Activated CD4-positive, alpha-beta T cell treated with anti-CD3 and anti-CD28 coated beads for 36 hours (primary cell): ENCODE data around the gene ARHGDIG. TPM values are rescaled to one million over a fixed set of nuclear protein-coding genes. Genes with fewer than 3 reads are reported as not detected.
A peak's percentile ranks its signal among the peaks of the same experiment; 100 is the strongest.
"Not testable (repeated sequence)": the region's sequence is repeated elsewhere in the genome, so short reads cannot be mapped to it uniquely, and the experiment has no call there.

Experiments
- ATAC-seq: fragments of 200-7000 bp; cut with Tn5 transposase; one replicate; pipeline ENCODE4 v1.10.0; 2021; ENCODE audit warnings: mild to moderate bottlenecking, moderate library complexity
- CTCF ChIA-PET: fragments of 350-600 bp; sonication (Branson Sonifier 250); formaldehyde crosslinking; loops from one replicate; lab custom pipeline; 2021; ENCODE audit warnings: antibody characterized with exemption; lab: Charles Lee
- POLR2A ChIA-PET: fragments of 350-600 bp; sonication (Branson Sonifier 250); formaldehyde crosslinking; loops from one replicate; lab custom pipeline; 2021; ENCODE audit warnings: antibody characterized with exemption, inconsistent platforms; lab: Charles Lee
- DNase-seq: peaks from one replicate; pipeline ENCODE4 v3.0.0-alpha.2; 2020
- H3K27ac Mint-ChIP-seq: one replicate; pipeline ENCODE4 v1.8.0; 2021; ENCODE audit warnings: mixed read lengths
- H3K27me3 Mint-ChIP-seq: one replicate; pipeline ENCODE4 v1.8.0; 2021; ENCODE audit warnings: mixed read lengths
- H3K36me3 Mint-ChIP-seq: one replicate; pipeline ENCODE4 v1.8.0; 2021; ENCODE audit warnings: low read depth, mixed read lengths
- H3K4me1 Mint-ChIP-seq: one replicate; pipeline ENCODE4 v1.8.0; 2021; ENCODE audit warnings: mixed read lengths
- H3K4me3 Mint-ChIP-seq: one replicate; pipeline ENCODE4 v1.8.0; 2021; ENCODE audit warnings: mild to moderate bottlenecking, moderate library complexity, mixed read lengths
- H3K9me3 Mint-ChIP-seq: one replicate; pipeline ENCODE4 v1.8.0; 2021; ENCODE audit warnings: low read depth, mixed read lengths
- intact Hi-C, 2 experiments: fragments of 100-400 bp; cut with DNase I in 1 of 2; cut with micrococcal nuclease in 1 of 2; formaldehyde crosslinking; loops; one replicate each; pipeline versions ENCODE4 v1.14.2 to v1.15.1; 2022 to 2024; cut with DNase I, micrococcal nuclease
- total RNA-seq, 2 experiments: library from RNA; stranded (reverse); gene quantifications; one replicate each; pipeline ENCODE4 v1.2.3, GENCODE V29; 2021

The ARHGDIG gene
- total RNA-seq, 2 experiments from 2014 or later = not detected

GRCh38 chr16:322476-323143 is 42.2 kb downstream of the ARHGDIG start:
- ChIA-PET CTCF (interaction anchor here (0.7 kb wide), 1 partner anchor 215 kb away, joined by 3 read pairs; no protein-coding TSS in a partner anchor), POLR2A (no interaction called here)
- ATAC-seq = no peak
- intact Hi-C loops = no loop called here
- H3K27ac Mint-ChIP-seq = no peak overlapping the region
- no peak overlapping the region for H3K4me3 Mint-ChIP-seq
- no peaks in the 10 kb centered on the region for H3K27me3 Mint-ChIP-seq
- no peak for DNase-seq
- H3K4me1 Mint-ChIP-seq = peaks cover 56% of the 10 kb centered on the region
- H3K36me3 Mint-ChIP-seq = peaks cover 7% of the 10 kb centered on the region
- H3K9me3 Mint-ChIP-seq = no peaks in the 10 kb centered on the region

DNA sequence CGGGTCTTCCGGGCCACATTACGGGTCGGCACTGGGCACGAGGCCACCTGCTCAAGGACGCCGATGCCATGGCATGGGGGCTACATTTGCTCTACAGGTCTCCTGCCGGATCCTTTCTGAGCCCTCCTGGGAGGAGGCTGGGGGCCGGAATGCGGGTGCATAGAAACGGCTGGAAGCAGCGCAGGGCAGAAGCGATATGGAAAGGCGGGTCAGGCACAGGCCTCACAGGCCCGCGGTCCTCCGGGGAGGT is 43.7 kb downstream of the ARHGDIG start:
- intact Hi-C loops = loop anchor here in 1 of 2 experiments (2.0 kb wide), 1 partner anchor 29 kb away; the partner anchor contains the start of gene AXIN1
- H3K27ac Mint-ChIP-seq = no peak overlapping the region
- H3K4me1 Mint-ChIP-seq = peaks cover 48% of the 10 kb centered on the region
- no peaks in the 10 kb centered on the region for H3K27me3 Mint-ChIP-seq
- H3K4me3 Mint-ChIP-seq = peak overlapping the region; percentile 49
- H3K9me3 Mint-ChIP-seq = no peaks in the 10 kb centered on the region
- ATAC-seq = no peak
- ChIA-PET POLR2A (no interaction called here), CTCF (interaction anchor here (0.7 to 0.9 kb wide), 2 partner anchors 12 to 258 kb away, joined by 4 read pairs; no protein-coding TSS in a partner anchor)
- DNase-seq = no peak
- peaks cover 4% of the 10 kb centered on the region for H3K36me3 Mint-ChIP-seq

DNA sequence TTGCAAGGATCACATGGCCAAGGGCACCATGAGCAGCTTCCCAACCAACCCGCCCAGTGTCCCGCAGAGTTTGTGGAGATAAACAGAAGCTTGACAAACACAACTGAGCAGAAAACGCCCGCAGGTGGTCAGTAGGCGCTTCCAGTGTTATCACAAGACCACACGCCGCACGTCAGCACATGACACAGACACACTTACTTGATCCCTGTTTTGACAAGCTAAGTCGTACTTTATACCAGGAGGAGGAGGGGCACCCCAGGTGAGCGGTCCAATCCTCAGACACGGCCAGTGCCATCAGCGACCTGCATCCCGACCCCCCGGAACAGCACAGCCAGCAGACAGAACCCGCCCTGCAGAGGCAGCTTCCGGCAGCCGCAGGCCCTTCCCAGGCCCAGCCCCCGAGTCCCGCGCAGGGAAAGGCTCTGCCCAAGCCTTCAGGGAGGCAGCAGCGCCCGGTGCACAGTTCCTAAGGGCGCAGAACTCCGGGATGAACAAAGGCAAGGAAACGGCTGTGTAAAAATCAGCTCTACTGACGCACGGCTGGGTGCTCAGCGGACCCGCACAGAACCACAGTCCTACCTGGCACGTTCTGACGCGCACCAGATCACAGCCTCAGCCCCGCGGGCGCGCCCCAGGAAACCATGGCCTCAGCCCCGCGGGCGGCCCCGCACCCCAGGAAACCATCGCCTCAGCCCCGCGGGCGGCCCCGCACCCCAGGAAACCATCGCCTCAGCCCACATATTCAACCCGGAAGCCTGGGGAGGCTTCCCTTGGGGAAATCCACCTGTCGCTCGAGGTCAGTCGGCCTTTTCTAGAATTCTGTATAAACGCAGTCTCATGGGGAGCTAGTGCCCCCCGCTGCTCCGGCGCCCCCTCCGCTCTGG is 44.3 kb downstream of the ARHGDIG start:
- POLR2A ChIA-PET = no interaction called here
- peak overlapping the region; percentile 49 for H3K4me3 Mint-ChIP-seq
- peak overlapping the region; percentile 51 for H3K27ac Mint-ChIP-seq
- peak; percentile 63 for ATAC-seq
- intact Hi-C loops = loop anchor here in 1 of 2 experiments (2.0 kb wide), 1 partner anchor 28 kb away; the partner anchor contains the start of gene AXIN1
- peak; percentile 73 for DNase-seq
- peaks cover 46% of the 10 kb centered on the region for H3K4me1 Mint-ChIP-seq
- H3K36me3 Mint-ChIP-seq = peaks cover 2% of the 10 kb centered on the region
- H3K9me3 Mint-ChIP-seq = no peaks in the 10 kb centered on the region
- CTCF ChIA-PET = interaction anchor here (0.7 to 1.3 kb wide), 4 partner anchors 11 to 259 kb away, joined by 3 to 4 read pairs (median 4); no protein-coding TSS in a partner anchor
- no peaks in the 10 kb centered on the region for H3K27me3 Mint-ChIP-seq

GRCh38 chr16:325375-326145 is 45.2 kb downstream of the ARHGDIG start:
- H3K36me3 Mint-ChIP-seq = peaks cover 7% of the 10 kb centered on the region
- intact Hi-C loops = loop anchor here in 1 of 2 experiments (2.0 kb wide), 1 partner anchor 27 kb away; the partner anchor contains the start of gene AXIN1
- peak overlapping the region; percentile 42 for H3K27ac Mint-ChIP-seq
- H3K4me1 Mint-ChIP-seq = peaks cover 44% of the 10 kb centered on the region
- ATAC-seq (no peak), DNase-seq (no peak)
- H3K9me3 Mint-ChIP-seq = no peaks in the 10 kb centered on the region
- ChIA-PET POLR2A (no interaction called here), CTCF (interaction anchor here (0.7 to 1.3 kb wide), 3 partner anchors 23 to 221 kb away, joined by 3 read pairs; no protein-coding TSS in a partner anchor)
- no peaks in the 10 kb centered on the region for H3K27me3 Mint-ChIP-seq
- peak overlapping the region; percentile 49 for H3K4me3 Mint-ChIP-seq

GRCh38 chr16:330741-331140 is 50.4 kb downstream of the ARHGDIG start:
- Mint-ChIP-seq H3K36me3 (peaks cover 7% of the 10 kb centered on the region), H3K4me3 (no peak overlapping the region), H3K9me3 (no peaks in the 10 kb centered on the region), H3K27me3 (no peaks in the 10 kb centered on the region), H3K4me1 (peaks cover 53% of the 10 kb centered on the region), H3K27ac (no peak overlapping the region)
- no peak for DNase-seq
- CTCF ChIA-PET = no interaction called here
- intact Hi-C loops = no loop called here
- no peak for ATAC-seq
- POLR2A ChIA-PET = no interaction called here

DNA sequence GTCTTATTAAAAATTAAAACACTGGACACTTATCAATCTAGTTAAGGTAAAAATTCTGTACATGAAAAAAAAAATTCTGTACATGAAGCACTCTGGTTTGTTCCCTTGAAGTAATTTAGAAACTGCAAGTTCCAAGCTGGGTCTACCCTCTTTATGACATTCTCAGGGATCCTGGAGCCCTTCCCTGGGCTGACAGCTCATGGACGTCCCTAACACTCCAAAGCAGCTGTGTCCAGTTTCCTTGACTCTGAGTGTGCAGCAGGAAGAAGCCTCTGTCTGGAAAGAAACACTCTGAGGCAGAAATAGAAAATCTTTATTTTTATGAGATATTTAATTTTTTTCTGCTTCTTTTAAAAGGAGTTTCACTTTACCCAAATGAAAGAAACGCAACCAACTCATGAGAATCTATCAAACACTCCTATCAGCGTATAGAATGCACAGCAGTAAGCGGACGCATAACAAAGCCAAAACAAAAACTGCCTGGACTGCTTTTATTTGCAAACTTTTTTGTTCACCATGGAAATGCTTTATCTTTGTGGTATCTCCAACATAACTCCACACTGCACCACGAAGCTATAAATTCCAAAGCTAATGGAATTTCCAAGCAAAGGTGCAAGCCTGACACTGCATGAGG is 50.9 kb downstream of the ARHGDIG start:
- intact Hi-C loops = not testable (repeated sequence)
- POLR2A ChIA-PET = interaction anchor here (0.6 to 0.7 kb wide), 2 partner anchors 54 to 240 kb away, joined by 4 read pairs; no protein-coding TSS in a partner anchor

More for the DNA sequence above, 50.9 kb downstream of the ARHGDIG start:
- H3K9me3 Mint-ChIP-seq, H3K27me3 Mint-ChIP-seq, DNase-seq, CTCF ChIA-PET, H3K4me3 Mint-ChIP-seq, H3K27ac Mint-ChIP-seq, H3K36me3 Mint-ChIP-seq, ATAC-seq: not testable (repeated sequence)
- peaks cover 54% of the 10 kb centered on the region for H3K4me1 Mint-ChIP-seq

Other genes with a start within 250 kb of the ARHGDIG start
- gene POLR3K, start 227.0 kb upstream of the ARHGDIG start, total RNA-seq = 10 to 100 TPM; 31.9 to 46.8 TPM
- gene SNRNP25, start 226.8 kb upstream of the ARHGDIG start, total RNA-seq = 10 to 100 TPM; 42.5 to 50.0 TPM
- gene RHBDF1, start 208.0 kb upstream of the ARHGDIG start, total RNA-seq = under 1 TPM in 1 of 2 experiments, not detected in 1; 0.40 TPM
- gene MPG, start 202.4 kb upstream of the ARHGDIG start, total RNA-seq = 10 to 100 TPM; 47.0 to 57.0 TPM
- 10 to 100 TPM; 49.1 to 53.9 TPM for gene NPRL3, start 141.9 kb upstream of the ARHGDIG start, total RNA-seq
- not detected for gene HBZ, start 127.9 kb upstream of the ARHGDIG start, total RNA-seq
- not detected for gene HBM, start 114.6 kb upstream of the ARHGDIG start, total RNA-seq
- not detected for gene HBA2, start 107.7 kb upstream of the ARHGDIG start, total RNA-seq
- gene HBA1, start 103.9 kb upstream of the ARHGDIG start, total RNA-seq = not detected
- gene HBQ1, start 100.1 kb upstream of the ARHGDIG start, total RNA-seq = 1 to 10 TPM in 1 of 2 experiments, under 1 TPM in 1; 0.37 to 1.1 TPM
- 10 to 100 TPM; 44.6 to 50.1 TPM for gene LUC7L, start 51.1 kb upstream of the ARHGDIG start, total RNA-seq
- gene FAM234A, start 45.8 kb upstream of the ARHGDIG start, total RNA-seq = 10 to 100 TPM; 11.3 to 15.2 TPM
- under 1 TPM; 0.11 to 0.12 TPM for gene RGS11, start 4.6 kb upstream of the ARHGDIG start, total RNA-seq
- gene PDIA2, start 2.6 kb downstream of the ARHGDIG start, total RNA-seq = not detected
- gene AXIN1, start 72.1 kb downstream of the ARHGDIG start, total RNA-seq = 10 to 100 TPM; 20.0 to 23.8 TPM
- gene MRPL28, start 89.9 kb downstream of the ARHGDIG start, total RNA-seq = 10 to 100 TPM; 90.2 to 94.4 TPM
- 10 to 100 TPM; 22.9 to 40.8 TPM for gene PGAP6, start 101.4 kb downstream of the ARHGDIG start, total RNA-seq
- gene NME4, start 116.6 kb downstream of the ARHGDIG start, total RNA-seq = 10 to 100 TPM; 55.9 to 72.1 TPM
- gene DECR2, start 121.3 kb downstream of the ARHGDIG start, total RNA-seq = 10 to 100 TPM; 11.5 to 13.0 TPM
- 10 to 100 TPM; 14.2 to 17.0 TPM for gene RAB11FIP3, start 145.1 kb downstream of the ARHGDIG start, total RNA-seq
- 10 to 100 TPM; 64.7 to 69.7 TPM for gene CAPN15, start 247.1 kb downstream of the ARHGDIG start, total RNA-seq